HG02852 (cell line): ENCODE results near the gene LRRC52.

Experiments
- ATAC-seq: cut with Tn5 transposase; IDR thresholded peaks from one replicate; pipeline ENCODE4 v1.9.1; 2021; ENCODE audit warnings: mild to moderate bottlenecking, moderate library complexity; ENCODE audit not compliant: unreplicated experiment

Gene LRRC52

GRCh38 chr1:165543532-165544438 is at the start of gene LRRC52:
Gene LRRC52, plus strand, starts transcription at chr1:165544000. Its CDS starts 297 bp downstream, at chr1:165544297.
- no peak for ATAC-seq

GRCh38 chr1:165494949-165495857 is 48.6 kb upstream of the LRRC52 start:
- ATAC-seq = no peak

- no peak for ATAC-seq
Observed at GRCh38 chr1:165495858-165496205, 48.0 kb upstream of the LRRC52 start.

GRCh38 chr1:165496501-165496900 is 47.3 kb upstream of the LRRC52 start:
- ATAC-seq = no peak

GRCh38 chr1:165497069-165498013 is 46.5 kb upstream of the LRRC52 start:
- ATAC-seq = no peak

GRCh38 chr1:165501330-165501969 is 42.4 kb upstream of the LRRC52 start:
- ATAC-seq = no peak

GRCh38 chr1:165501970-165502348 is 41.8 kb upstream of the LRRC52 start:
- ATAC-seq = no peak

GRCh38 chr1:165507570-165507969 is 36.2 kb upstream of the LRRC52 start:
- ATAC-seq = no peak

- no peak for ATAC-seq
Observed at GRCh38 chr1:165508291-165508690, 35.5 kb upstream of the LRRC52 start.

- ATAC-seq = no peak
Observed at GRCh38 chr1:165512816-165513215, 31.0 kb upstream of the LRRC52 start.

GRCh38 chr1:165516469-165516868 is 27.3 kb upstream of the LRRC52 start:
- no peak for ATAC-seq

- no peak for ATAC-seq
Observed at GRCh38 chr1:165520646-165521045, 23.2 kb upstream of the LRRC52 start.

- no peak for ATAC-seq
Observed at GRCh38 chr1:165524639-165525285, 19.0 kb upstream of the LRRC52 start.

GRCh38 chr1:165525708-165526107 is 18.1 kb upstream of the LRRC52 start:
- no peak for ATAC-seq

GRCh38 chr1:165527251-165528007 is 16.4 kb upstream of the LRRC52 start:
- no peak for ATAC-seq

GRCh38 chr1:165531021-165531420 is 12.8 kb upstream of the LRRC52 start:
- ATAC-seq = no peak

- ATAC-seq = no peak
Observed at GRCh38 chr1:165532053-165532452, 11.7 kb upstream of the LRRC52 start.

- no peak for ATAC-seq
Observed at GRCh38 chr1:165533254-165533653, 10.5 kb upstream of the LRRC52 start.

GRCh38 chr1:165536016-165536415 is 7.8 kb upstream of the LRRC52 start:
- no peak for ATAC-seq
